H1 (cell line): ENCODE results near the gene WDR45B.

ENCODE experiments used
- ATF3 ChIP-seq: IDR thresholded peaks from 2 replicates; pipeline ENCODE4 v1.6.1; 2011; ENCODE audit warnings: low read depth, mild to moderate bottlenecking, low read length; ENCODE audit not compliant: insufficient read depth
- CEBPB ChIP-seq: IDR thresholded peaks from 2 replicates; pipeline ENCODE4 v1.6.1; 2012; ENCODE audit warnings: low read depth, low read length
- CTCF ChIP-seq, 3 experiments: IDR thresholded peaks; 1 replicate in 2 of 3; 2 replicates in 1 of 3; pipeline versions ENCODE4 v1.5.1 to v1.6.1; 2011; ENCODE audit warnings: low read length in 3 of 3, mild to moderate bottlenecking in 3 of 3, inconsistent platforms in 2 of 3, low read depth in 1 of 3, moderate library complexity in 1 of 3; ENCODE audit not compliant: insufficient read depth in 1 of 3; ENCODE audit errors: control extremely low read depth in 1 of 3
- EZH2 ChIP-seq: fragments of 200-600 bp; sonication (generic); IDR thresholded peaks from 2 replicates; pipeline ENCODE4 v1.7.1; 2012; ENCODE audit warnings: low read depth, mild to moderate bottlenecking, moderate library complexity, low read length, inconsistent platforms; ENCODE audit not compliant: severe bottlenecking
- GABPA ChIP-seq: IDR thresholded peaks from 2 replicates; pipeline ENCODE4 v1.6.1; 2011; ENCODE audit warnings: mild to moderate bottlenecking, low read length, moderate library complexity, borderline replicate concordance; ENCODE audit not compliant: insufficient read depth
- JUN ChIP-seq: IDR thresholded peaks from 2 replicates; pipeline ENCODE4 v1.6.1; 2011; ENCODE audit warnings: low read depth, mild to moderate bottlenecking, improper control_type of control experiment, low read length
- JUND ChIP-seq: IDR thresholded peaks from 2 replicates; pipeline ENCODE4 v1.6.1; 2011; ENCODE audit warnings: mild to moderate bottlenecking, improper control_type of control experiment, low read length
- MAFK ChIP-seq: IDR thresholded peaks from 2 replicates; pipeline ENCODE4 v1.6.1; 2012; ENCODE audit warnings: low read depth, mild to moderate bottlenecking, improper control_type of control experiment, low read length
- POLR2A ChIP-seq, 2 experiments: IDR thresholded peaks; 1 replicate in 1 of 2; 2 replicates in 1 of 2; pipeline ENCODE4 v1.6.1; 2011; ENCODE audit warnings: low read depth in 2 of 2, low read length in 2 of 2, mild to moderate bottlenecking in 2 of 2; ENCODE audit errors: control extremely low read depth in 1 of 2
- SP1 ChIP-seq: IDR thresholded peaks from 2 replicates; pipeline ENCODE4 v1.6.1; 2011; ENCODE audit warnings: low read depth, low read length
- SP4 ChIP-seq: IDR thresholded peaks from 2 replicates; pipeline ENCODE4 v1.6.1; 2012; ENCODE audit warnings: low read length, inconsistent platforms
- TAF1 ChIP-seq: IDR thresholded peaks from 2 replicates; pipeline ENCODE4 v1.6.1; 2011; ENCODE audit warnings: mild to moderate bottlenecking, low read depth, low read length
- TEAD4 ChIP-seq: IDR thresholded peaks from 2 replicates; pipeline ENCODE4 v1.6.1; 2012; ENCODE audit warnings: low read depth, low read length, inconsistent platforms, mixed read lengths

GRCh38 chr17:82686366-82687324 is 38.4 kb upstream of the WDR45B start:
- TF ChIP-seq JUN (no peak), CEBPB (no peak), TAF1 (no peak), TEAD4 (no peak), SP4 (no peak), CTCF (IDR thresholded peaks at IDR 0.05; ENCODE audit: control extremely low read depth in 1 of 3, insufficient read depth in 1 of 3, low read depth in 1 of 3, low read length in 3 of 3) (no peak), JUND (no peak), EZH2 (no peak), POLR2A (IDR thresholded peaks at IDR 0.05; ENCODE audit: control extremely low read depth in 1 of 2, low read depth in 2 of 2, low read length in 2 of 2) (no peak), MAFK (no peak), ATF3 (no peak), GABPA (no peak), SP1 (no peak)
